IMR-90 (cell line): ENCODE measurements around the gene ZNF48. TPM values are rescaled to one million over a fixed set of nuclear protein-coding genes. Genes with fewer than 3 reads are reported as not detected.

Experiments
- ATAC-seq: fragments of 200-7000 bp; cut with Tn5 transposase; 2 replicates; pipeline ENCODE4 v1.9.1; 2020; ENCODE audit warnings: low read depth, mild to moderate bottlenecking, moderate library complexity
- BruUV-seq: library from RNA; stranded (reverse); fragments of 400-500 nt; replicated peaks from 2 replicates; lab custom pipeline; 2021; lab: Mats Ljungman, UMichigan
- CTCF ChIA-PET: fragments of 300-600 bp; formaldehyde crosslinking; extraction: SDS; loops from one replicate; lab custom pipeline; 2021; ENCODE audit warnings: antibody characterized with exemption; lab: Yijun Ruan, JAX
- POLR2A ChIA-PET: fragments of 300-600 bp; sonication (Branson Sonifier 250); formaldehyde crosslinking; loops from one replicate; lab custom pipeline; 2022; ENCODE audit warnings: antibody characterized with exemption; ENCODE audit not compliant: unreplicated experiment; lab: Charles Lee
- DNase-seq: peaks from one replicate; pipeline ENCODE4 v3.0.0; 2013
- H2AFZ ChIP-seq: replicated peaks from 2 replicates; pipeline ENCODE3; 2013; ENCODE audit warnings: low read length, mild to moderate bottlenecking; ENCODE audit not compliant: poor library complexity
- H2AK5ac ChIP-seq: 2 replicates; pipeline ENCODE4 v1.6.1; 2013; ENCODE audit warnings: low read depth, low read length, inconsistent platforms
- H2AK9ac ChIP-seq: replicated peaks from 2 replicates; pipeline ENCODE3; 2013; ENCODE audit warnings: mild to moderate bottlenecking, low read depth, low read length, moderate library complexity; ENCODE audit not compliant: poor library complexity
- H2BK120ac ChIP-seq: 2 replicates; pipeline ENCODE4 v1.6.1; 2013; ENCODE audit warnings: low read depth, low read length, inconsistent platforms
- H2BK15ac ChIP-seq: 3 replicates; pipeline ENCODE4 v1.6.1; 2013; ENCODE audit warnings: low read depth, low read length, inconsistent platforms
- H2BK20ac ChIP-seq: 2 replicates; pipeline ENCODE4 v1.6.1; 2013; ENCODE audit warnings: low read depth, mild to moderate bottlenecking, inconsistent platforms, low read length, moderate library complexity
- H2BK5ac ChIP-seq: 2 replicates; pipeline ENCODE4 v1.6.1; 2013; ENCODE audit warnings: mild to moderate bottlenecking, low read depth, low read length, inconsistent platforms; ENCODE audit not compliant: poor library complexity, severe bottlenecking
- H3K14ac ChIP-seq: replicated peaks from 2 replicates; pipeline ENCODE4 v1.6.1; 2013; ENCODE audit warnings: low read depth, low read length, inconsistent platforms
- H3K18ac ChIP-seq: 2 replicates; pipeline ENCODE4 v1.6.1; 2013; ENCODE audit warnings: low read depth, low read length, control low read depth
- H3K23ac ChIP-seq: 2 replicates; pipeline ENCODE4 v1.6.1; 2013; ENCODE audit warnings: low read depth, low read length, inconsistent platforms
- H3K27ac ChIP-seq: 2 replicates; pipeline ENCODE4 v1.5.1; 2013; ENCODE audit warnings: mild to moderate bottlenecking, control low read depth, low read length; ENCODE audit not compliant: insufficient read depth
- H3K27me3 ChIP-seq: 2 replicates; pipeline ENCODE4 v1.6.1; 2013; ENCODE audit warnings: low read length; ENCODE audit not compliant: control insufficient read depth, insufficient read depth
- H3K36me3 ChIP-seq: 2 replicates; pipeline ENCODE4 v1.6.1; 2013; ENCODE audit warnings: low read length, mixed read lengths; ENCODE audit not compliant: control insufficient read depth, insufficient read depth
- H3K4ac ChIP-seq: 2 replicates; pipeline ENCODE4 v1.6.1; 2013; ENCODE audit warnings: low read depth, low read length, inconsistent platforms
- H3K4me1 ChIP-seq: 2 replicates; pipeline ENCODE4 v1.6.1; 2013; ENCODE audit warnings: low read length, mixed read lengths; ENCODE audit not compliant: control insufficient read depth, insufficient read depth
- H3K4me2 ChIP-seq: 2 replicates; pipeline ENCODE4 v1.6.1; 2013; ENCODE audit warnings: low read depth, mild to moderate bottlenecking, control low read depth, low read length, moderate library complexity
- H3K4me3 ChIP-seq: 2 replicates; pipeline ENCODE4 v1.5.1; 2013; ENCODE audit warnings: low read depth, mild to moderate bottlenecking, control low read depth, low read length, moderate library complexity; ENCODE audit not compliant: insufficient read depth
- H3K56ac ChIP-seq: 2 replicates; pipeline ENCODE4 v1.6.1; 2013; ENCODE audit warnings: low read length, inconsistent platforms; ENCODE audit not compliant: insufficient read depth; ENCODE audit errors: extremely low read depth
- H3K79me1 ChIP-seq, 2 experiments: 2 replicates each; pipeline ENCODE4 v1.6.1; 2013; ENCODE audit warnings: low read length in 2 of 2, inconsistent platforms in 1 of 2, low read depth in 1 of 2
- H3K9ac ChIP-seq: 2 replicates; pipeline ENCODE4 v1.6.1; 2013; ENCODE audit warnings: low read depth, low read length, control low read depth
- H3K9me1 ChIP-seq: 2 replicates; pipeline ENCODE4 v1.6.1; 2013; ENCODE audit warnings: low read length, inconsistent platforms; ENCODE audit not compliant: insufficient read depth
- H3K9me3 ChIP-seq: 2 replicates; pipeline ENCODE4 v1.6.1; 2013; ENCODE audit warnings: low read length; ENCODE audit not compliant: control insufficient read depth, insufficient read depth
- H4K20me1 ChIP-seq: 2 replicates; pipeline ENCODE4 v1.6.1; 2013; ENCODE audit warnings: low read length, inconsistent platforms; ENCODE audit not compliant: insufficient read depth
- H4K5ac ChIP-seq: 2 replicates; pipeline ENCODE4 v1.6.1; 2013; ENCODE audit warnings: mild to moderate bottlenecking, low read depth, low read length, control low read depth
- H4K8ac ChIP-seq, 2 experiments: 2 replicates each; pipeline ENCODE4 v1.6.1; 2013; ENCODE audit warnings: low read depth in 2 of 2, low read length in 2 of 2, control low read depth in 1 of 2, inconsistent platforms in 1 of 2
- H4K91ac ChIP-seq: 2 replicates; pipeline ENCODE4 v1.6.1; 2013; ENCODE audit warnings: low read depth, low read length, inconsistent platforms; ENCODE audit not compliant: insufficient read depth
- RAD21 ChIP-seq: IDR thresholded peaks from 2 replicates; pipeline ENCODE4 v1.6.1; 2012; ENCODE audit warnings: low read length, improper control_type of control experiment
- SMC3 ChIP-seq: fragments of 150-350 bp; IDR thresholded peaks from 2 replicates; pipeline ENCODE4 v1.6.1; 2016; ENCODE audit warnings: low read depth, mild to moderate bottlenecking, antibody characterized with exemption, low read length, moderate library complexity
- WGBS, 2 experiments: methylation state at CpG; one replicate each; pipeline versions ENCODE4 v1.1.5 to v1.1.7; 2013; ENCODE audit warnings: missing lambda C conversion rate in 2 of 2; ENCODE audit not compliant: insufficient read length in 1 of 2; ENCODE audit errors: extremely low coverage in 2 of 2; 5-methylcytosine and 5-hydroxymethylcytosine counted together
- dilution Hi-C: fragments of 300-500 bp; cut with HindIII; formaldehyde crosslinking; loops from one replicate; pipeline ENCODE4 v1.14.3; 2018; ENCODE audit warnings: low sequenced_read_pairs; ENCODE audit not compliant: unreplicated experiment
- in situ Hi-C: fragments of 300-500 bp; cut with MboI; formaldehyde crosslinking; loops from 3 replicates; pipeline ENCODE4 v1.14.3; 2019; ENCODE audit warnings: low sequenced_read_pairs, inconsistent platforms, mixed read lengths
- intact Hi-C: fragments of 100-400 bp; cut with micrococcal nuclease; formaldehyde crosslinking; loops from 2 replicates; pipeline ENCODE4 v1.10.0; 2022
- polyA plus RNA-seq, 3 experiments: library from polyadenylated mRNA; depleted of rRNA; stranded (reverse); fragments of >200 nt; gene quantifications; 2 replicates each; pipeline ENCODE4 v1.2.3, GENCODE V29; 2012; ENCODE audit warnings: low replicate concordance in 1 of 3
- total RNA-seq: library from RNA; depleted of rRNA; stranded (reverse); fragments of >200 nt; gene quantifications from 2 replicates; pipeline ENCODE4 v1.2.3, GENCODE V29; 2012

Gene ZNF48
- total and polyA plus RNA-seq, 2 of the 4 experiments (the other 2 are of a cell fraction) = 5.8 to 6.6 TPM

DNA sequence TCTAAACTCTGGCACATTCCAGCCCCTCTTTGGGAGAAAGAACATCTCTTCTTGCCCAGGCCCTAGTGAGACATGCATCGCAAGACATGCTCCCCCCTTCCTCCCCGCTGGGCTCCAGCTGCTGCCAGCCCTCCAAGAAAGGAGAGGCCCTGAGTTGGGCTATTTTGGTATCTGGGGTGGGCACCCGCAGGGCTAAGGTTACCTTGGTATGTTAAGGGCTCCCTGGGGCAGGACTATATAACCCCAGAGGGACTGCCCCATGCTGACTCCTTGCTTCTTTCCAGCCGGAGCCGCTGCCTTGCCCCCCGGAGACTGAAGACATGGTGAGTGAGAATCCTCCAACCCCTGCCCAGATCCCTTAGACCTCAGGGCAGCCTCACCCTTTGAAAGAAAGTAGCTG lies 20.7 kb upstream of the ZNF48 start, which contains the start of gene MYL11:
MYL11 (plus strand) TSS at position 265 of the 400 bp plus-strand sequence; CDS start at position 321, 56 bp downstream.
- no peak within 1 kb of the TSS for H4K91ac ChIP-seq
- no peak within 1 kb of the TSS for H3K9ac ChIP-seq
- POLR2A ChIA-PET = no interaction called here
- WGBS, 2 experiments = no CpG with 5 or more reads among the region's 6 CpGs
- H2BK5ac ChIP-seq = no peak within 1 kb of the TSS
- H2BK15ac ChIP-seq = no peak within 1 kb of the TSS
- BruUV-seq = no TSS peak
- no peak within 1 kb of the TSS for H3K4ac ChIP-seq
- H3K23ac ChIP-seq = no peak within 1 kb of the TSS
- ATAC-seq (no peak), DNase-seq (no peak)
- dilution Hi-C loops (no loop called here), intact Hi-C loops (no loop called here), in situ Hi-C loops (no loop called here)
- H2AK5ac ChIP-seq = peak within 1 kb of the TSS; percentile 64; the same call in 1 of the 2 replicates
- TF ChIP-seq SMC3 (no peak), RAD21 (no peak)
- no peak within 1 kb of the TSS for H3K14ac ChIP-seq
- peak within 1 kb of the TSS; percentile 82 for H2AK9ac ChIP-seq
- no peak within 1 kb of the TSS for H2AFZ ChIP-seq
- peaks cover 10% of the 10 kb centered on the region for H4K20me1 ChIP-seq
- no peak within 1 kb of the TSS for H2BK20ac ChIP-seq
- H3K4me1 ChIP-seq = peaks cover 7% of the 10 kb centered on the region
- H3K4me3 ChIP-seq = no peak within 1 kb of the TSS
- CTCF ChIA-PET = no interaction called here
- H4K5ac ChIP-seq = no peak within 1 kb of the TSS
- peaks cover 0 to 28% of the 10 kb centered on the region in 2 experiments for H3K79me1 ChIP-seq
- H4K8ac ChIP-seq = no peak within 1 kb of the TSS
- H3K4me2 ChIP-seq = no peak within 1 kb of the TSS
- H3K36me3 ChIP-seq = no peaks in the 10 kb centered on the region
- H3K18ac ChIP-seq = no peak within 1 kb of the TSS
- H3K9me3 ChIP-seq = no peaks in the 10 kb centered on the region
- no peaks in the 10 kb centered on the region for H3K27me3 ChIP-seq
- H3K27ac ChIP-seq = no peak within 1 kb of the TSS
- H3K9me1 ChIP-seq = peaks cover 16% of the 10 kb centered on the region
- H2BK120ac ChIP-seq = no peak within 1 kb of the TSS
- H3K56ac ChIP-seq = no peak within 1 kb of the TSS
